Fibroblast of skin of left quadriceps (primary cell): ENCODE measurements around the gene ZNF578.
"Not testable (repeated sequence)": the region's sequence is repeated elsewhere in the genome, so short reads cannot be mapped to it uniquely, and the experiment has no call there.

Experiments used
- DNase-seq, 2 experiments: peaks; one replicate each; pipeline ENCODE4 v3.0.0-alpha.2; 2013; ENCODE audit warnings: low read depth in 2 of 2

The ZNF578 gene

GRCh38 chr19:52558732-52559445 is 105.5 kb downstream of the ZNF578 start:
- DNase-seq, result not testable (repeated sequence)

DNA sequence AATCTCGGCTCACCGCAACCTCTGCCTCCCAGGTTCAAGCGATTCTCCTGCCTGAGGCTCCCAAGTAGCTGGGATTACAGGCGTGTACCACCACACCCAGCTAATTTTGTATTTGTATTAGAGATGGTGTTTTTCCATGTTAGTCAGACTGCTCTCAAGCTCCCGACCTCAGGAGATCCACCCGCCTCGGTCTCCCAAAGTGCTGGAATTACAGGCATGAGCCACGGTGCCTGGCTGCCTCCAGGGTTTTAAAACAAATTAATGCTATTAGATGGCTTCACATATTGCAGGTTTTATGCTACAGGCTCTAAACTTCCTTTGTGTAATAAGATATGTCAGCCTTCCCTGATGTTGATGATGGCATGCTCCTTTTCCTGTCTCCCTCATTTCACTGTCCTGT is 108.3 kb downstream of the ZNF578 start:
- not testable (repeated sequence) for DNase-seq
